ENCODE results near the gene EXOC2.

- TF ChIP-seq CTCF (IDR thresholded peaks at IDR 0.05), result no peak
- TF ChIP-seq POLR2A (IDR thresholded peaks at IDR 0.05), result no peak
Observed at GRCh38 chr6:509676-510075, 183.3 kb downstream of the EXOC2 start.
